A549 treated with Mapracorat at 1 μM for 4 hours (cell line): ENCODE measurements around the gene CDKN2AIP. TPM values are rescaled to one million over a fixed set of nuclear protein-coding genes. Genes with fewer than 3 reads are reported as not detected.

Source experiments
- total RNA-seq: library from RNA; stranded (reverse); fragments of 200-300 nt; extraction: Qiagen RNA extraction; gene quantifications from 5 replicates; pipeline ENCODE4 v1.2.3, GENCODE V29; 2022

CDKN2AIP gene, protein sequence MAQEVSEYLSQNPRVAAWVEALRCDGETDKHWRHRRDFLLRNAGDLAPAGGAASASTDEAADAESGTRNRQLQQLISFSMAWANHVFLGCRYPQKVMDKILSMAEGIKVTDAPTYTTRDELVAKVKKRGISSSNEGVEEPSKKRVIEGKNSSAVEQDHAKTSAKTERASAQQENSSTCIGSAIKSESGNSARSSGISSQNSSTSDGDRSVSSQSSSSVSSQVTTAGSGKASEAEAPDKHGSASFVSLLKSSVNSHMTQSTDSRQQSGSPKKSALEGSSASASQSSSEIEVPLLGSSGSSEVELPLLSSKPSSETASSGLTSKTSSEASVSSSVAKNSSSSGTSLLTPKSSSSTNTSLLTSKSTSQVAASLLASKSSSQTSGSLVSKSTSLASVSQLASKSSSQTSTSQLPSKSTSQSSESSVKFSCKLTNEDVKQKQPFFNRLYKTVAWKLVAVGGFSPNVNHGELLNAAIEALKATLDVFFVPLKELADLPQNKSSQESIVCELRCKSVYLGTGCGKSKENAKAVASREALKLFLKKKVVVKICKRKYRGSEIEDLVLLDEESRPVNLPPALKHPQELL
- total RNA-seq: 9.7 to 10.6 TPM (median 10.1 TPM) in 5 replicates

DNA sequence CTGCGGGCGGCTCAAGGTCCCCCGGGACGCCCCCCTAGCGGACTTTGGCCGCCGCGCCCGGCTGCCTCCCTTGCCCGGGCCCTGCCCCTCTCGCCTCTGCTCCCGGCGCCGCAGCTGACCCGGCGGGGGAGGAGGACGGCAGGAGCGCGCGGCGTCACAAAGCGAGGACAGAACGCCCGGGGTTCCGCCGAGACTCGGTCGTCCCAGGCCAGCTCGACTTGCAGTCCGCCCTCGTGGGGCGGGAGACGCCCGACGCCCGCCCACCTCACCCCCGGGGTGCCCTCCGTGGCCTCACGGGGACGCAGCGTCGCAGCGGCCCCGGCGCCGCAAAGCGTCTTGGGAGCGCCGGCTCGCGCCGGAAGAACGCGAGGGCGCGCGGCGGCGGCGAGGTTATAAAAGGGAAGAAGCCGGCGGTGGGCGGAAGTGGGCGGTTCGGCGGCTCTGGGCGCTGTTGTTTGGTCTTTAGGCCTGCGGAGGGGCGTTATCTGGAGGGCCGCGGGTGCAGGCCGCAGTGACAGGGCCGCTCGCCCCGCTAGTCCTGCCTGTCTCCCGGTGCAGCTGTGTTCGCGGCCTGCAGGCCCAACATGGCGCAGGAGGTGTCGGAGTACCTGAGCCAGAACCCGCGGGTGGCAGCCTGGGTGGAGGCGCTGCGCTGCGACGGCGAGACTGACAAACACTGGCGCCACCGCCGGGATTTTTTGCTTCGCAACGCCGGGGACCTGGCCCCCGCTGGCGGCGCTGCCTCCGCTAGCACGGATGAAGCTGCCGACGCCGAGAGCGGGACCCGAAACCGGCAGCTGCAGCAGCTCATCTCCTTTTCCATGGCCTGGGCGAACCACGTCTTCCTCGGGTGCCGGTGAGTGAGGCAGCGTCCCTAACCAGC, at the start of gene CDKN2AIP:
CDKN2AIP (plus strand) TSS at position 423 of the 883 bp plus-strand sequence; CDS start at position 585, 162 bp downstream.

Other genes with a start within 250 kb of the CDKN2AIP start
- gene CLDN22, start 124.4 kb upstream of the CDKN2AIP start, total RNA-seq: not detected in 5 replicates
- not detected in 5 replicates for gene CLDN24, start 122.2 kb upstream of the CDKN2AIP start, total RNA-seq
- 9.5 to 11.7 TPM (median 10.3 TPM) in 5 replicates for gene ING2, start 60.4 kb downstream of the CDKN2AIP start, total RNA-seq
- gene RWDD4, start 214.5 kb downstream of the CDKN2AIP start, total RNA-seq: 17.7 to 19.2 TPM (median 18.6 TPM) in 5 replicates
- gene TRAPPC11, start 214.7 kb downstream of the CDKN2AIP start, total RNA-seq: 8.6 to 10.9 TPM (median 9.9 TPM) in 5 replicates